Left colon (tissue), 2 donors: ENCODE measurements around the gene FCMR. TPM values are rescaled to one million over a fixed set of nuclear protein-coding genes. Genes with fewer than 3 reads are reported as not detected.

ENCODE experiments used
- ATAC-seq: fragments of 200-7000 bp; cut with Tn5 transposase; one replicate; pipeline ENCODE4 v1.9.1; 2020; ENCODE audit warnings: mild to moderate bottlenecking, moderate library complexity
- DNase-seq, 2 donors: peaks; one replicate each; pipeline ENCODE4 v3.0.0-alpha.2; 2020
- intact Hi-C, 2 donors: fragments of 100-400 bp; cut with DNase I in 1 of 2; cut with micrococcal nuclease in 1 of 2; formaldehyde crosslinking; loops; one replicate each; pipeline versions ENCODE4 v1.11.2 to v1.14.0; 2022; cut with DNase I, micrococcal nuclease
- total RNA-seq, 2 donors: library from RNA; stranded (reverse); fragmentation: NEBNext Ultra II Directional; extraction: Animal tissue kit (Norgen Biotek cat#: 25700); gene quantifications; one replicate each; pipeline ENCODE4 v1.2.1, GENCODE V29; 2021
- donor health status: DM: no; HTN: no; CAD: no.
- donor health status: DM: yes; HTN: yes; CAD: no.

Gene FCMR
- total RNA-seq, 2 donors from 2014 or later: 1.6 to 4.8 TPM

GRCh38 chr1:206908038-206908437 lies 13.7 kb downstream of the FCMR start:
- intact Hi-C loops: no loop called here
- DNase-seq (no peak), ATAC-seq (no peak)

- intact Hi-C loops: no loop called here
- no peak for ATAC-seq
Observed at GRCh38 chr1:206907304-206907991, 14.3 kb downstream of the FCMR start.

GRCh38 chr1:206905295-206906164 lies 16.2 kb downstream of the FCMR start:
- intact Hi-C loops: no loop called here
- ATAC-seq: no peak
- DNase-seq: no peak

More at GRCh38 chr1:206907304-206907991, 14.3 kb downstream of the FCMR start:
- no peak for DNase-seq

GRCh38 chr1:206904423-206905142 lies 17.2 kb downstream of the FCMR start:
- ATAC-seq (no peak), DNase-seq (no peak)
- intact Hi-C loops: no loop called here

- intact Hi-C loops: loop anchor here in 1 of 2 donors (2.0 kb wide), 1 partner anchor 35 kb away; no protein-coding TSS in a partner anchor
- ATAC-seq: no peak
Observed at GRCh38 chr1:206903687-206904086, 18.1 kb downstream of the FCMR start.

DNA sequence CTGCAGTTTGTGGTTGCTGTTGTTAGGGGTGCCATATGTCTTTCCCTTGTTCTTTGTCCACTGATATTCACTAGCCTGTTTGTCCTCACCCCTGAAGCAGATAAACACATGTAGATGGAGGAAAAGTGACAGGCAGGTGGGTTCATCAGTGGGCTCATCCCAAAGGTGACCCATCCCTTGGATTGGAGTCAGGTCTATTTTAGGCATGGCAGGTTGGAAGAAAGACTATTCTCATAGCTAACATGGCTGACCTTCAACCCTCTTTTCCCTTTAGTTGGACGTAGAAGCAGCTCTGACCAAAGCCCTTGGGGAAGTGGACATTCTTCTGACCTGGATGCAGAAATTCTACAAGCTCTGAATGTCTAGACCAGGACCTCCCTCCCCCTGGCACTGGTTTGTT lies 19.0 kb downstream of the FCMR start:
- intact Hi-C loops: loop anchor here in 1 of 2 donors (2.0 kb wide), 1 partner anchor 34 kb away; no protein-coding TSS in a partner anchor
- DNase-seq: no peak
- ATAC-seq: no peak

More at GRCh38 chr1:206903687-206904086, 18.1 kb downstream of the FCMR start:
- DNase-seq: no peak

GRCh38 chr1:206901944-206902343 lies 19.8 kb downstream of the FCMR start:
- intact Hi-C loops: loop anchor here in 1 of 2 donors (2.0 kb wide), 1 partner anchor 33 kb away; no protein-coding TSS in a partner anchor
- no peak for ATAC-seq
- no peak for DNase-seq

GRCh38 chr1:206900149-206900548 lies 21.6 kb downstream of the FCMR start:
- intact Hi-C loops: no loop called here
- ATAC-seq (no peak), DNase-seq (no peak)

DNA sequence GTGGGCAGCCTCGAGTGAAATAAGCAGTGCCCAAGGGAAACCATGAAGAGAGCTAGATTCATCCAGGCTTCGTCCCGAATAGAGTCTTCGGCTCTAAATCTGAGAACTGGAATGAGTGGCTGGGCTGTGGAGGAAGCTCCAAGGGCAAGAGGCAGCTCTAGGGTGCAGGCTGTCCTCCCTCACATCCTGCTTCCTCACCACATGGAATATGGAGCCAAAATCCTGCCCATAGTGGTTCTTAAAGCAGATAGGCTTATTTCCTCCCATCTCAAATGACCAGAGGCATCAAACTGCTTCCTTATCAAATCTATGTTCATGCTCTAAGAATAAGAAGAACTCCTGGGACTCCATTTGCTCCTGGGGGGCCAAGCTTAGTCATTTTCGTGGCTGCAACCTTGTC lies 22.0 kb downstream of the FCMR start:
- intact Hi-C loops: no loop called here
- no peak for ATAC-seq

GRCh38 chr1:206898915-206899431 lies 22.8 kb downstream of the FCMR start:
- intact Hi-C loops: no loop called here
- DNase-seq: no peak

More for the DNA sequence above, 22.0 kb downstream of the FCMR start:
- DNase-seq: no peak

DNA sequence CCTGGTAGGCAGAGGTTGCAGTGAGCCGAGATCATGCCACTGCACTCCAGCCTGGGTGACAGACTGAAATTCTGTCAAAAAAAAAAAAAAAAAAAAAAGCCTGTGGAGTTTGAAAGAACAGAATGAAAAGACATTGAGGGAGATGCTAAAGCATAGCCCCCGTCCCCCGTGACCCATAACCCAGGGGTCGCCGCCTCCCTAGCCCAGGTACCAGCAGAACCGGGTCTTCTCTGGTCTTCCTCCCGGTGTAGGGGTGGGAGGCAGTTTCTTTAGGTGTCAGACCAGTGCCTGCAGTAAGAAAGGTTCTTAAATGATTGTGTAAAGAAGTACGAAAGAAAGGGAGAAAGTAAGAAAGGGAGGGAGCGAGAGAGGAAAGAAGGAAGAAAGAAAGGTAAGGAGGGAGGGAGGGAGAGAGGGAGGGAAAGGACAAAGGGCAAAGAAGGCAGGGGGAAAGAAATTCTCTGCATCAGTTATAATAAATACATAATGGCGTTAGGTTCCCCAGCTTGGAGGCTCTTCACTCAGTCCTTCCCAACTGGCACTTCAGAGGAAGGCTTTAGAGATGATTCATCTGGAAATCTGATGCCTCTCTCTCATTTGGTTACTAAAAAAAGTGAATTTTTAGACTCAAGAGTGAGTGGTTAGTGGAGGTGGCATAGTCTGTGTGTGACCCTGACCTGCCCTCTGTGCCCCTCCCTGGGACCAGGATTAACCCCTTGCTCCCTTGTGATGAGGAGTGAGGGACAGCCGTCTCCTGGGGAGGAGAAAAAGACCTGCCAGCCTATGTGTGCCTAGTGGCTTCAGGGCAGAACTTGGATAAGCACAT lies 23.4 kb downstream of the FCMR start:
- intact Hi-C loops: no loop called here
- ATAC-seq (no peak), DNase-seq (no peak)

More at GRCh38 chr1:206898915-206899431, 22.8 kb downstream of the FCMR start:
- no peak for ATAC-seq

DNA sequence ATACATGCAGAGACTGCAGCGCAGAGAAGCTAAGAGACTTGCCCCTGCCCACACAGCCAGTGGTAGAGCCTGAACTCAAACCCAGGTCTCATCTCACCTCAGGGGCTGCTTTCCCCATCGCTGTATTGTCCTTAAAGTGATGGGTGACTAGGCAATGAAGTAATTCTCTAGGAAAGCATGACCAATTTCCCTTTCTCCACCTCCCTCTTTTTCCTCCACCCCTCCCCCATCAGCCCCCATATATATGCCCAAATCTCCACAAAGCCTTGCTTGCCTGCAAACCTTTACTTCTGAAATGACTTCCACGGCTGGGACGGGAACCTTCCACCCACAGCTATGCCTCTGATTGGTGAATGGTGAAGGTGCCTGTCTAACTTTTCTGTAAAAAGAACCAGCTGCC lies 24.6 kb downstream of the FCMR start, which contains the start of gene IL24:
TSS of gene IL24 (plus strand) at position 269 of the 400 bp plus-strand sequence. CDS start 390 bp downstream, outside the sequence.
- no peak for ATAC-seq
- DNase-seq: no peak
- intact Hi-C loops: no loop called here

- DNase-seq: no peak
- intact Hi-C loops: no loop called here
- no peak for ATAC-seq
Observed at GRCh38 chr1:206896261-206896660, 25.5 kb downstream of the FCMR start.

DNA sequence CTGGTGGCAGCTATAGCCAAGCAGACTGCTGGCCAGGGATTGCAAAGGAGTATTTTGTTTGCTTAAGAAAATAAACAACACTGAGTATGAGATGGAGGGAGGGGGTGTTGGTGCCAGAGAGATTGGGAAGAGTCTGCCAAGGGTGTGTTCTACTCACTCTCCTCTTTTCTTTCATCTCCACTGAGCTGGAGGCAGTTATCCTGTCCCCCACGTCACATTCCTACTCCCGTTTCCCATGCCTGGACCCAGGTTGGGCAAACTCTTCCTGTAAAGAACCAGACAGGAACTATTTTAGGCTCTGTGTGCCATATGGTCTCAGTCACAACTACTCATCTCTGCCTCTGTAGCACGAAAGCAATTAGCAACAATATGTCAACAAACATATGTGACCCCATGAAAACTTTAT lies 25.9 kb downstream of the FCMR start:
- intact Hi-C loops: no loop called here
- DNase-seq: no peak
- peak; percentile 33 for ATAC-seq

- ATAC-seq: no peak
Observed at GRCh38 chr1:206895325-206895724, 26.4 kb downstream of the FCMR start.

DNA sequence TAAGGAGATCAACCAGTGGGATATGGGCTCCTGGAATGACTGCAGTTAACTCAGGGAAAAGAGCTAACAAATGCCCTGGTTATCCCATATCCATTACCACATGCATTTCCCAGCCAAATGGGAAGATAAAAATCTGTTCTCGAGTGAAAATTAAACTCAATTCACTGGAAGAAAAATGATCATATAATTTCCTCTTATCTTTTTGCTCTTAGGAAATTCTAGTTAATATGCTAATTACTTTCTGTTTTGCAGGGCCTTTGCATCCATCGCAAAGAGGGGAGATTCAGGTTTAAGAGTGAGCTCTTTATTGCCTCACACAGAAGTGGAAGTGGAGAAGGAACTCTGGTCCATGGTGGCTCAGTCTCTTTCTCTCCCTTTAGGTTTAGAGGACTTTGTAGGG lies 28.4 kb downstream of the FCMR start:
- DNase-seq (no peak), ATAC-seq (no peak)
- intact Hi-C loops: no loop called here

More at GRCh38 chr1:206895325-206895724, 26.4 kb downstream of the FCMR start:
- no peak for DNase-seq
- intact Hi-C loops: no loop called here

DNA sequence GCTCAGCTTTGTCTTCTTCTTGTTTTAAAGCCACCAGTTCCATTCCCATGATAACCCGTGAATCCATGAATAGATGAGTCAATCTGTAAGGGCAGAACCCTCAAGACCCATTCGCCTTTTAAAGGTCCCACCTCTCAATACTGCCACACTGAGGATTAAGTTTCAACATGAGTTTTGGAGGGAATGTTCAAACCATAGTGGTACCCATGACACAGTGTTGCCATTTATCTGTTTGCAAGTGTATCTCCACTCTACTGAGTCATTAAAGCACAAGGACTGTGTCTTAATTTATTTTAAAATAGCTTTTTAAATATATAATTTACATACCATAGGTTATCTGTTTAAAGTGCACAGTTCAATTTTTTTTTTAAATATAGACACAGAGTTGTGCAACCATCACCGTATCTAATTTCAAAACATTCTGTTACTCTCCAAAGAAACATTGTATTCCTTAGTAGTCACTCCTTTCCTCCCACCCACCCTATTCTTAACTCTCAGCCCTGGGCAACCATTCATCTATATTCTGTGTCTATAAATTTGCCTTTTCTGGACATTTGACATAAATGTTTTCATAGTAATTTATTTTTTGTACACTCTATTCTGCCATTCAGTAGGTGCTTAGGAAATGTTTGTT lies 29.3 kb downstream of the FCMR start:
- ATAC-seq: no peak

GRCh38 chr1:206891412-206891811 lies 30.3 kb downstream of the FCMR start:
- ATAC-seq (no peak), DNase-seq (no peak)
- intact Hi-C loops: no loop called here

More for the DNA sequence above, 29.3 kb downstream of the FCMR start:
- intact Hi-C loops: no loop called here
- no peak for DNase-seq
